Liver (tissue), 9 donors: ENCODE results near the gene VAX1. TPM values are rescaled to one million over a fixed set of nuclear protein-coding genes. Genes with fewer than 3 reads are reported as not detected.

Source experiments
- DNase-seq: peaks from one replicate; pipeline ENCODE4 v3.0.0-alpha.2; 2017; ENCODE audit warnings: low spot score
- H3K27ac ChIP-seq, 2 donors: one replicate each; pipeline ENCODE4 v1.7.0; 2013; ENCODE audit warnings: inconsistent platforms in 2 of 2, low read length in 2 of 2, control low read depth in 1 of 2, low read depth in 1 of 2, mild to moderate bottlenecking in 1 of 2
- H3K27me3 ChIP-seq, 4 donors: one replicate each; pipeline versions ENCODE4 v1.6.1 to v1.7.0; 2013; ENCODE audit warnings: low read length in 3 of 4, inconsistent platforms in 1 of 4, mild to moderate bottlenecking in 1 of 4, moderate library complexity in 1 of 4; ENCODE audit not compliant: control insufficient read depth in 4 of 4, insufficient read depth in 4 of 4
- H3K36me3 ChIP-seq, 4 donors: one replicate each; pipeline versions ENCODE4 v1.6.1 to v1.7.0; 2013; ENCODE audit warnings: low read length in 3 of 4, mild to moderate bottlenecking in 3 of 4, low read depth in 1 of 4, moderate library complexity in 1 of 4; ENCODE audit not compliant: control insufficient read depth in 4 of 4, insufficient read depth in 3 of 4
- H3K4me1 ChIP-seq, 4 donors: one replicate each; pipeline versions ENCODE4 v1.6.1 to v1.7.0; 2013; ENCODE audit warnings: low read length in 3 of 4, mild to moderate bottlenecking in 3 of 4, moderate library complexity in 1 of 4; ENCODE audit not compliant: control insufficient read depth in 4 of 4, insufficient read depth in 4 of 4
- H3K4me3 ChIP-seq, 3 donors: one replicate each; pipeline versions ENCODE4 v1.6.1 to v1.7.0; 2013; ENCODE audit warnings: low read length in 3 of 3, control low read depth in 1 of 3, low read depth in 1 of 3, mild to moderate bottlenecking in 1 of 3
- H3K9ac ChIP-seq, 2 donors: one replicate each; pipeline ENCODE4 v1.7.0; 2013; ENCODE audit warnings: low read length in 2 of 2, mild to moderate bottlenecking in 2 of 2, moderate library complexity in 2 of 2, control low read depth in 1 of 2, low read depth in 1 of 2
- H3K9me3 ChIP-seq, 4 donors: one replicate each; pipeline versions ENCODE4 v1.6.1 to v1.7.0; 2013; ENCODE audit warnings: low read length in 3 of 4; ENCODE audit not compliant: control insufficient read depth in 4 of 4
- EGR1 ChIP-seq, 2 donors: IDR thresholded peaks; 2 replicates each; pipeline ENCODE4 v1.6.1; 2016 to 2018; ENCODE audit warnings: antibody characterized with exemption in 2 of 2, low read depth in 2 of 2
- FOXA1 ChIP-seq: IDR thresholded peaks from 2 replicates; pipeline ENCODE4 v1.6.1; 2016; ENCODE audit warnings: antibody characterized with exemption
- FOXA2 ChIP-seq: IDR thresholded peaks from 2 replicates; pipeline ENCODE4 v1.6.1; 2016; ENCODE audit warnings: antibody characterized with exemption
- GABPA ChIP-seq, 2 donors: IDR thresholded peaks in 1 of 2; conservative IDR thresholded peaks in 1 of 2; 2 replicates each; pipeline ENCODE4 v1.6.1; 2016; ENCODE audit warnings: antibody characterized with exemption in 2 of 2, mild to moderate bottlenecking in 1 of 2, moderate library complexity in 1 of 2
- HNF4A ChIP-seq, 2 donors: conservative IDR thresholded peaks; 2 replicates each; pipeline ENCODE4 v1.6.1; 2016; ENCODE audit warnings: antibody characterized with exemption in 2 of 2, mild to moderate bottlenecking in 2 of 2
- HNF4G ChIP-seq: IDR thresholded peaks from 2 replicates; pipeline ENCODE4 v1.6.1; 2016; ENCODE audit warnings: antibody characterized with exemption
- JUND ChIP-seq, 2 donors: IDR thresholded peaks; 2 replicates each; pipeline ENCODE4 v1.6.1; 2016; ENCODE audit warnings: antibody characterized with exemption in 2 of 2
- MAX ChIP-seq: IDR thresholded peaks from 2 replicates; pipeline ENCODE4 v1.6.1; 2016; ENCODE audit warnings: antibody characterized with exemption
- NR2F2 ChIP-seq: IDR thresholded peaks from 2 replicates; pipeline ENCODE4 v1.6.1; 2016; ENCODE audit warnings: antibody characterized with exemption
- RAD21 ChIP-seq, 2 donors: IDR thresholded peaks; 2 replicates each; pipeline ENCODE4 v1.6.1; 2016; ENCODE audit warnings: antibody characterized with exemption in 2 of 2, mild to moderate bottlenecking in 2 of 2
- RXRA ChIP-seq, 2 donors: IDR thresholded peaks; 2 replicates each; pipeline ENCODE4 v1.6.1; 2017 to 2018; ENCODE audit warnings: antibody characterized with exemption in 2 of 2, mild to moderate bottlenecking in 1 of 2
- SP1 ChIP-seq: IDR thresholded peaks from 2 replicates; pipeline ENCODE4 v1.6.1; 2018; ENCODE audit warnings: antibody characterized with exemption, mild to moderate bottlenecking
- TAF1 ChIP-seq: conservative IDR thresholded peaks from 2 replicates; pipeline ENCODE4 v1.6.1; 2016; ENCODE audit warnings: antibody characterized with exemption, mild to moderate bottlenecking
- YY1 ChIP-seq: IDR thresholded peaks from 2 replicates; pipeline ENCODE4 v1.6.1; 2016; ENCODE audit warnings: antibody characterized with exemption, mild to moderate bottlenecking
- ZBTB33 ChIP-seq: IDR thresholded peaks from 2 replicates; pipeline ENCODE4 v1.6.1; 2016; ENCODE audit warnings: antibody characterized with exemption
- WGBS: extraction: QIAGEN DNeasy Blood & Tissue Kit; methylation state at CpG from one replicate; pipeline ENCODE4 v1.1.7; 2013; 5-methylcytosine and 5-hydroxymethylcytosine counted together
- polyA plus RNA-seq, 2 donors: library from polyadenylated mRNA; stranded (reverse) in 1 of 2; unstranded in 1 of 2; fragments of 200-250 nt in 1 of 2; fragments of >200 nt in 1 of 2; fragmentation: Nextera tagmentation in 1 of 2; extraction: Ambion mirVana in 1 of 2; gene quantifications; one replicate each; pipeline versions ENCODE4 v1.2.1 to v1.2.3, GENCODE V29; 2013 to 2015
- total RNA-seq, 2 donors: library from RNA; depleted of rRNA; stranded (reverse); fragments of >200 nt; gene quantifications; one replicate each; pipeline ENCODE4 v1.2.3, GENCODE V29; 2014
- TF ChIP-seq, protein P1 (sequence below): IDR thresholded peaks from 2 replicates; pipeline ENCODE4 v1.6.1; 2016; ENCODE audit warnings: antibody characterized with exemption, mild to moderate bottlenecking
- TF ChIP-seq, protein P2 (sequence below): IDR thresholded peaks from 2 replicates; pipeline ENCODE4 v1.6.1; 2016; ENCODE audit warnings: antibody characterized with exemption
- TF ChIP-seq, protein P3 (sequence below): fragments of 150-350 bp; IDR thresholded peaks from 2 replicates; pipeline ENCODE4 v1.5.1; 2017; ENCODE audit warnings: improper control_type of control experiment, low read depth, low read length; ENCODE audit not compliant: missing input control
- donor health status: healthy.
- donor health status: healthy.
- donor health status: healthy.
- donor health status: healthy.
- donor health status: healthy.

Gene VAX1
- total and polyA plus RNA-seq, 4 donors: not detected

DNA sequence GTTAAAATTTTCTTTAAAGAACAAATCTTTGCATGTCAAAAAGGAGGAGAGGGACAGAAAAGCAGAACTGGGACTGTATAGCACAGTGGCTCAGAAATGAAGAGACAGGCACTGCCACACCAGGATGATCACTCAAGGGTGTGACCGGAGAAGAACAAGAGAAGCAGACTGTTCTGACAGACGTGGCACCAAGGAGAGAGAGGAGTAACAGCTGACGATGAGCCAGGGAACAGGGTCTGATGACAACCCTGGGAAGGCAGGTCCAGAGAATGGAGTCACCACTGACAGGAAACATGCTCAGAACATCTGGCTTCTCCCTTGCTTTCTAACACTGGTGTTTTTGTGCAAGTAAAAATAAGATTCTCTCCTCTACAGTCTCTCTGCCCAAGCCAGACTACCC, 14.6 kb upstream of the VAX1 start:
- H3K36me3 ChIP-seq: no peaks in the 10 kb centered on the region
- no peak overlapping the region for H3K9ac ChIP-seq
- H3K9me3 ChIP-seq: no peaks in the 10 kb centered on the region
- TF ChIP-seq TAF1: no peak
- TF ChIP-seq SP1: no peak
- TF ChIP-seq FOXA1: no peak
- TF ChIP-seq, protein P1, sequence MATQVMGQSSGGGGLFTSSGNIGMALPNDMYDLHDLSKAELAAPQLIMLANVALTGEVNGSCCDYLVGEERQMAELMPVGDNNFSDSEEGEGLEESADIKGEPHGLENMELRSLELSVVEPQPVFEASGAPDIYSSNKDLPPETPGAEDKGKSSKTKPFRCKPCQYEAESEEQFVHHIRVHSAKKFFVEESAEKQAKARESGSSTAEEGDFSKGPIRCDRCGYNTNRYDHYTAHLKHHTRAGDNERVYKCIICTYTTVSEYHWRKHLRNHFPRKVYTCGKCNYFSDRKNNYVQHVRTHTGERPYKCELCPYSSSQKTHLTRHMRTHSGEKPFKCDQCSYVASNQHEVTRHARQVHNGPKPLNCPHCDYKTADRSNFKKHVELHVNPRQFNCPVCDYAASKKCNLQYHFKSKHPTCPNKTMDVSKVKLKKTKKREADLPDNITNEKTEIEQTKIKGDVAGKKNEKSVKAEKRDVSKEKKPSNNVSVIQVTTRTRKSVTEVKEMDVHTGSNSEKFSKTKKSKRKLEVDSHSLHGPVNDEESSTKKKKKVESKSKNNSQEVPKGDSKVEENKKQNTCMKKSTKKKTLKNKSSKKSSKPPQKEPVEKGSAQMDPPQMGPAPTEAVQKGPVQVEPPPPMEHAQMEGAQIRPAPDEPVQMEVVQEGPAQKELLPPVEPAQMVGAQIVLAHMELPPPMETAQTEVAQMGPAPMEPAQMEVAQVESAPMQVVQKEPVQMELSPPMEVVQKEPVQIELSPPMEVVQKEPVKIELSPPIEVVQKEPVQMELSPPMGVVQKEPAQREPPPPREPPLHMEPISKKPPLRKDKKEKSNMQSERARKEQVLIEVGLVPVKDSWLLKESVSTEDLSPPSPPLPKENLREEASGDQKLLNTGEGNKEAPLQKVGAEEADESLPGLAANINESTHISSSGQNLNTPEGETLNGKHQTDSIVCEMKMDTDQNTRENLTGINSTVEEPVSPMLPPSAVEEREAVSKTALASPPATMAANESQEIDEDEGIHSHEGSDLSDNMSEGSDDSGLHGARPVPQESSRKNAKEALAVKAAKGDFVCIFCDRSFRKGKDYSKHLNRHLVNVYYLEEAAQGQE: no peak
- no peak for TF ChIP-seq FOXA2
- TF ChIP-seq, protein P2, sequence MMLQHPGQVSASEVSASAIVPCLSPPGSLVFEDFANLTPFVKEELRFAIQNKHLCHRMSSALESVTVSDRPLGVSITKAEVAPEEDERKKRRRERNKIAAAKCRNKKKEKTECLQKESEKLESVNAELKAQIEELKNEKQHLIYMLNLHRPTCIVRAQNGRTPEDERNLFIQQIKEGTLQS: no peak
- no peak for TF ChIP-seq YY1
- no peak for TF ChIP-seq EGR1 (IDR thresholded peaks at IDR 0.05; ENCODE audit: low read depth in 2 of 2)
- no peak for TF ChIP-seq JUND (IDR thresholded peaks at IDR 0.05)
- TF ChIP-seq RXRA (IDR thresholded peaks at IDR 0.05): no peak
- TF ChIP-seq HNF4G: no peak
- no peak for TF ChIP-seq RAD21 (IDR thresholded peaks at IDR 0.05)
- TF ChIP-seq MAX: no peak
- TF ChIP-seq GABPA (IDR thresholded peaks at IDR 0.05 in 1 of 2, conservative IDR thresholded peaks at IDR 0.05 in 1 of 2): no peak
- TF ChIP-seq NR2F2: no peak
- TF ChIP-seq ZBTB33: no peak
- peaks cover 2 to 24% (median 9%) of the 10 kb centered on the region in 4 donors for H3K27me3 ChIP-seq
- H3K27ac ChIP-seq: no peak overlapping the region
- no peak for DNase-seq
- H3K4me3 ChIP-seq: no peak overlapping the region
- WGBS: 51% methylated on average over 3 of the region's 3 CpGs
- no peaks in the 10 kb centered on the region for H3K4me1 ChIP-seq

DNA sequence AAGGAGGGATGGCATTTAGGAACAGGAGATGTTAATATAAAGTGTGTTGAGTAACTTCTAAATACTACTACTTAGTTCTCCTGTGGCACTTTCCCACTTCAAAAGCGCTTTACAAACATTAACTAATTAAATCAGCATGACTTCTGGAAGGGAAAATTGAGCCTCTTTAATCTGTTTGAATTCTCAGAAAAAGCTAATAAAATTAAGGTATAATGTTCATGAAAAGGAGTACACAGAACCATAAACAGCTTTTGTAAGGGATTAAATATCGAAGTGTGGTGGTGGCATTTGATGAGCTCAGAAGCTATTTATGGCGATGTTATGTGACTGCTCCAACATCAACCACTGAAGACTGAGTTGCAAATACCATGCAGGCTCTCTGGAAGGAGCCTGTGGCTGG, 10.2 kb upstream of the VAX1 start:
- Histone ChIP-seq H3K9me3 (peaks cover 0 to 7% (median 0%) of the 10 kb centered on the region in 4 donors), H3K4me1 (no peaks in the 10 kb centered on the region), H3K36me3 (no peaks in the 10 kb centered on the region), H3K27me3 (peaks cover 0 to 12% (median 7%) of the 10 kb centered on the region in 4 donors), H3K9ac (no peak overlapping the region), H3K27ac (no peak overlapping the region), H3K4me3 (no peak overlapping the region)
- WGBS: 80% methylated on average over 3 of the region's 3 CpGs
- no peak for DNase-seq
- TF ChIP-seq FOXA1 (no peak), TAF1 (no peak), YY1 (no peak), FOXA2 (no peak), RAD21 (IDR thresholded peaks at IDR 0.05) (no peak), NR2F2 (no peak), HNF4A (conservative IDR thresholded peaks at IDR 0.05) (no peak), ZBTB33 (no peak), EGR1 (IDR thresholded peaks at IDR 0.05; ENCODE audit: low read depth in 2 of 2) (no peak), RXRA (IDR thresholded peaks at IDR 0.05) (no peak), JUND (IDR thresholded peaks at IDR 0.05) (no peak), GABPA (IDR thresholded peaks at IDR 0.05 in 1 of 2, conservative IDR thresholded peaks at IDR 0.05 in 1 of 2) (no peak)
- TF ChIP-seq, protein P3, sequence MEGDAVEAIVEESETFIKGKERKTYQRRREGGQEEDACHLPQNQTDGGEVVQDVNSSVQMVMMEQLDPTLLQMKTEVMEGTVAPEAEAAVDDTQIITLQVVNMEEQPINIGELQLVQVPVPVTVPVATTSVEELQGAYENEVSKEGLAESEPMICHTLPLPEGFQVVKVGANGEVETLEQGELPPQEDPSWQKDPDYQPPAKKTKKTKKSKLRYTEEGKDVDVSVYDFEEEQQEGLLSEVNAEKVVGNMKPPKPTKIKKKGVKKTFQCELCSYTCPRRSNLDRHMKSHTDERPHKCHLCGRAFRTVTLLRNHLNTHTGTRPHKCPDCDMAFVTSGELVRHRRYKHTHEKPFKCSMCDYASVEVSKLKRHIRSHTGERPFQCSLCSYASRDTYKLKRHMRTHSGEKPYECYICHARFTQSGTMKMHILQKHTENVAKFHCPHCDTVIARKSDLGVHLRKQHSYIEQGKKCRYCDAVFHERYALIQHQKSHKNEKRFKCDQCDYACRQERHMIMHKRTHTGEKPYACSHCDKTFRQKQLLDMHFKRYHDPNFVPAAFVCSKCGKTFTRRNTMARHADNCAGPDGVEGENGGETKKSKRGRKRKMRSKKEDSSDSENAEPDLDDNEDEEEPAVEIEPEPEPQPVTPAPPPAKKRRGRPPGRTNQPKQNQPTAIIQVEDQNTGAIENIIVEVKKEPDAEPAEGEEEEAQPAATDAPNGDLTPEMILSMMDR: no peak
- TF ChIP-seq, protein P2: no peak
